H9 (cell line): Measurements from ENCODE around the gene TSC22D4. TPM values are rescaled to one million over a fixed set of nuclear protein-coding genes. Genes with fewer than 3 reads are reported as not detected.
A peak's percentile ranks its signal among the peaks of the same experiment; 100 is the strongest.

Experiments
- DNase-seq: peaks from one replicate; pipeline ENCODE4 v3.0.0-alpha.2; 2017
- H2AFZ ChIP-seq: one replicate; pipeline ENCODE4 v1.6.1; 2013; ENCODE audit warnings: mild to moderate bottlenecking, low read length, control low read depth, moderate library complexity
- H2AK5ac ChIP-seq: 2 replicates; pipeline ENCODE4 v1.6.1; 2013; ENCODE audit warnings: low read length, control low read depth, mixed read lengths; ENCODE audit not compliant: insufficient read length
- H2BK120ac ChIP-seq: one replicate; pipeline ENCODE4 v1.6.1; 2013; ENCODE audit warnings: low read depth, mild to moderate bottlenecking, low read length, control low read depth, inconsistent platforms; ENCODE audit not compliant: poor library complexity, severe bottlenecking
- H2BK12ac ChIP-seq: 2 replicates; pipeline ENCODE4 v1.6.1; 2013; ENCODE audit warnings: low read length, control low read depth, mixed read lengths, low read depth; ENCODE audit not compliant: insufficient read length
- H2BK15ac ChIP-seq: 2 replicates; pipeline ENCODE4 v1.6.1; 2013; ENCODE audit warnings: low read depth, low read length, control low read depth
- H2BK20ac ChIP-seq: one replicate; pipeline ENCODE4 v1.6.1; 2013; ENCODE audit warnings: low read depth, mild to moderate bottlenecking, low read length, control low read depth, inconsistent platforms; ENCODE audit not compliant: poor library complexity, severe bottlenecking
- H2BK5ac ChIP-seq: 2 replicates; pipeline ENCODE4 v1.6.1; 2013; ENCODE audit warnings: low read length, control low read depth, mixed read lengths; ENCODE audit not compliant: insufficient read length
- H3K14ac ChIP-seq: 2 replicates; pipeline ENCODE4 v1.6.1; 2013; ENCODE audit warnings: low read length, control low read depth; ENCODE audit not compliant: insufficient read depth
- H3K18ac ChIP-seq: 2 replicates; pipeline ENCODE4 v1.6.1; 2013; ENCODE audit warnings: low read depth, mild to moderate bottlenecking, mixed read lengths, low read length, control low read depth; ENCODE audit not compliant: insufficient read length
- H3K23ac ChIP-seq: 2 replicates; pipeline ENCODE4 v1.6.1; 2013; ENCODE audit warnings: low read length, control low read depth, mixed read lengths, low read depth; ENCODE audit not compliant: insufficient read length
- H3K23me2 ChIP-seq: 2 replicates; pipeline ENCODE4 v1.6.1; 2013; ENCODE audit warnings: low read depth, mild to moderate bottlenecking, mixed read lengths, low read length, control low read depth; ENCODE audit not compliant: insufficient read length, poor library complexity, severe bottlenecking
- H3K27ac ChIP-seq: 2 replicates; pipeline ENCODE4 v1.5.1; 2013; ENCODE audit warnings: low read length, control low read depth, mixed read lengths, low read depth; ENCODE audit not compliant: insufficient read length
- H3K27me3 ChIP-seq: 2 replicates; pipeline ENCODE4 v1.6.1; 2013; ENCODE audit warnings: low read length, control low read depth, inconsistent platforms; ENCODE audit not compliant: insufficient read depth
- H3K4ac ChIP-seq: 2 replicates; pipeline ENCODE4 v1.6.1; 2013; ENCODE audit warnings: low read depth, mild to moderate bottlenecking, control low read depth, inconsistent platforms, low read length, moderate library complexity
- H3K4me1 ChIP-seq: 2 replicates; pipeline ENCODE4 v1.6.1; 2013; ENCODE audit warnings: low read length, control low read depth, inconsistent platforms; ENCODE audit not compliant: insufficient read depth
- H3K4me2 ChIP-seq: 2 replicates; pipeline ENCODE4 v1.6.1; 2013; ENCODE audit warnings: low read length, control low read depth, mixed read lengths; ENCODE audit not compliant: insufficient read length, insufficient read depth
- H3K56ac ChIP-seq: 2 replicates; pipeline ENCODE4 v1.6.1; 2013; ENCODE audit warnings: low read depth, mild to moderate bottlenecking, mixed read lengths, low read length, control low read depth; ENCODE audit not compliant: insufficient read length
- H3K79me1 ChIP-seq: 2 replicates; pipeline ENCODE4 v1.6.1; 2013; ENCODE audit warnings: low read depth, mild to moderate bottlenecking, moderate library complexity, low read length, control low read depth, inconsistent platforms; ENCODE audit not compliant: insufficient read depth, poor library complexity, severe bottlenecking
- H3K79me2 ChIP-seq: 2 replicates; pipeline ENCODE4 v1.6.1; 2013; ENCODE audit warnings: low read length, control low read depth, inconsistent platforms; ENCODE audit not compliant: insufficient read depth
- H3K9ac ChIP-seq: 2 replicates; pipeline ENCODE4 v1.6.1; 2013; ENCODE audit warnings: low read length, control low read depth, mixed read lengths; ENCODE audit not compliant: insufficient read length; ENCODE audit errors: extremely low read depth
- H3K9me3 ChIP-seq: one replicate; pipeline ENCODE4 v1.6.1; 2013; ENCODE audit warnings: low read depth, low read length, inconsistent platforms; ENCODE audit not compliant: control insufficient read depth
- H3T11ph ChIP-seq: one replicate; pipeline ENCODE4 v1.6.1; 2013; ENCODE audit warnings: mild to moderate bottlenecking, low read length, control low read depth, inconsistent platforms
- H4K20me1 ChIP-seq: one replicate; pipeline ENCODE4 v1.6.1; 2013; ENCODE audit not compliant: control insufficient read depth, insufficient read length, insufficient read depth
- H4K5ac ChIP-seq: 2 replicates; pipeline ENCODE4 v1.6.1; 2013; ENCODE audit warnings: low read depth, mild to moderate bottlenecking, mixed read lengths, low read length, control low read depth; ENCODE audit not compliant: insufficient read length
- H4K8ac ChIP-seq: replicated peaks from 2 replicates; pipeline ENCODE4 v1.6.1; 2013; ENCODE audit warnings: low read length, control low read depth, mixed read lengths, low read depth; ENCODE audit not compliant: insufficient read length
- H4K91ac ChIP-seq: 2 replicates; pipeline ENCODE4 v1.6.1; 2013; ENCODE audit warnings: low read depth, mild to moderate bottlenecking, moderate library complexity, mixed read lengths, low read length, control low read depth; ENCODE audit not compliant: insufficient read length
- H3K27ac Mint-ChIP-seq, 3 experiments: 2 replicates in 2 of 3; 3 replicates in 1 of 3; pipeline ENCODE4 v1.8.0; 2020 to 2021; ENCODE audit warnings: mixed read lengths in 3 of 3, mild to moderate bottlenecking in 1 of 3, moderate library complexity in 1 of 3
- H3K27me3 Mint-ChIP-seq: 2 replicates; pipeline ENCODE4 v1.8.0; 2021; ENCODE audit warnings: low read depth, mild to moderate bottlenecking, moderate library complexity, mixed read lengths
- H3K36me3 Mint-ChIP-seq, 3 experiments: 2 replicates in 2 of 3; 3 replicates in 1 of 3; pipeline ENCODE4 v1.8.0; 2020 to 2021; ENCODE audit warnings: low read depth in 3 of 3, mixed read lengths in 3 of 3; ENCODE audit not compliant: insufficient read depth in 1 of 3
- H3K4me1 Mint-ChIP-seq, 2 experiments: 2 replicates each; pipeline ENCODE4 v1.8.0; 2020; ENCODE audit warnings: mixed read lengths in 2 of 2
- H3K4me3 Mint-ChIP-seq, 2 experiments: 2 replicates in 1 of 2; 3 replicates in 1 of 2; pipeline ENCODE4 v1.8.0; 2020 to 2021; ENCODE audit warnings: mild to moderate bottlenecking in 2 of 2, mixed read lengths in 2 of 2, moderate library complexity in 1 of 2
- H3K9me3 Mint-ChIP-seq, 2 experiments: 2 replicates in 1 of 2; 3 replicates in 1 of 2; pipeline ENCODE4 v1.8.0; 2020; ENCODE audit warnings: mild to moderate bottlenecking in 2 of 2, mixed read lengths in 2 of 2, moderate library complexity in 1 of 2
- CTCF ChIP-seq: fragments of 200-600 bp; sonication (generic); conservative IDR thresholded peaks from 3 replicates; pipeline ENCODE4 v1.8.0; 2021; ENCODE audit warnings: antibody characterized with exemption, mild to moderate bottlenecking
- WGBS: extraction: QIAGEN DNeasy Blood & Tissue Kit; methylation state at CpG from one replicate; pipeline ENCODE4 v1.1.7; 2013; ENCODE audit warnings: missing lambda C conversion rate, low lambda C conversion rate, mixed read lengths; ENCODE audit not compliant: insufficient read length; ENCODE audit errors: extremely low coverage; 5-methylcytosine and 5-hydroxymethylcytosine counted together
- total RNA-seq: library from RNA; stranded (reverse); gene quantifications from 2 replicates; pipeline ENCODE4 v1.2.1, GENCODE V29; 2021

The TSC22D4 gene
- total RNA-seq, 1 experiment from 2014 or later: 17.5 TPM

- Histone ChIP-seq H4K91ac (no peak overlapping the region), H2AK5ac (no peak overlapping the region), H3K18ac (no peak overlapping the region), H4K5ac (no peak overlapping the region), H3K27ac (no peak overlapping the region), H3K23me2 (peaks cover 3% of the 10 kb centered on the region), H2BK120ac (no peak overlapping the region), H3K27me3 (no peaks in the 10 kb centered on the region; the same call in 1 of the 2 replicates), H3K14ac (no peak overlapping the region), H2AFZ (no peak overlapping the region), H3K56ac (no peak overlapping the region), H3K23ac (no peak overlapping the region), H4K20me1 (no peaks in the 10 kb centered on the region), H3K4ac (no peak overlapping the region), H2BK12ac (no peak overlapping the region), H3K79me1 (no peaks in the 10 kb centered on the region), H3K79me2 (no peaks in the 10 kb centered on the region), H4K8ac (no peak overlapping the region), H3K4me1 (peaks cover 2% of the 10 kb centered on the region; the same call in 1 of the 2 replicates), H3K4me2 (no peak overlapping the region), H2BK5ac (no peak overlapping the region), H3K9me3 (no peaks in the 10 kb centered on the region), H3K9ac (no peak overlapping the region), H3T11ph (no peak overlapping the region), H2BK20ac (no peak overlapping the region), H2BK15ac (no peak overlapping the region)
- peak overlapping the region in 2 of 3 experiments; percentile 25 to 42; a peak in 2 of 7 replicates for H3K27ac Mint-ChIP-seq
- H3K9me3 Mint-ChIP-seq: no peaks in the 10 kb centered on the region
- WGBS: no CpG with 5 or more reads among the region's 9 CpGs
- peaks cover 0 to 12% (median 2%) of the 10 kb centered on the region in 3 experiments; a peak in 2 of 7 replicates for H3K36me3 Mint-ChIP-seq
- peak overlapping the region in 1 of 2 experiments; percentile 49; a peak in 1 of 5 replicates for H3K4me3 Mint-ChIP-seq
- DNase-seq: peak; percentile 89
- peaks cover 21 to 52% of the 10 kb centered on the region in 2 experiments for H3K4me1 Mint-ChIP-seq
- TF ChIP-seq CTCF: no peak
- peaks cover 19% of the 10 kb centered on the region for H3K27me3 Mint-ChIP-seq
Measured at GRCh38 chr7:100489824-100490223, 10.8 kb upstream of the TSC22D4 start.
